Measurements from ENCODE around the gene ARPC2.

ARPC2 gene

GRCh38 chr2:218285604-218286003 lies 68.6 kb downstream of the ARPC2 start:
- DNase-seq (ENCODE audit: insufficient read length, low spot score) (no peak), FAIRE-seq (no peak)

GRCh38 chr2:218286570-218287459 lies 69.8 kb downstream of the ARPC2 start:
- FAIRE-seq: no peak
- peak; percentile 92 for DNase-seq (ENCODE audit: insufficient read length, low spot score)

GRCh38 chr2:218289639-218290315 lies 72.8 kb downstream of the ARPC2 start:
- FAIRE-seq: no peak
- no peak for DNase-seq (ENCODE audit: insufficient read length, low spot score)

- FAIRE-seq (no peak), DNase-seq (ENCODE audit: insufficient read length, low spot score) (no peak)
Observed at GRCh38 chr2:218290316-218291261, 73.6 kb downstream of the ARPC2 start.

GRCh38 chr2:218291318-218292047 lies 74.5 kb downstream of the ARPC2 start:
- no peak for FAIRE-seq

GRCh38 chr2:218292048-218293014 lies 75.3 kb downstream of the ARPC2 start, which contains the start of gene TMBIM1:
TMBIM1 (minus strand) TSS chr2:218292503; CDS start chr2:218282141, 10,362 bp downstream.
- no peak for FAIRE-seq
- DNase-seq (ENCODE audit: insufficient read length, low spot score): peak; percentile 83

More at GRCh38 chr2:218291318-218292047, 74.5 kb downstream of the ARPC2 start:
- DNase-seq (ENCODE audit: insufficient read length, low spot score): no peak

GRCh38 chr2:218293715-218294429 lies 76.9 kb downstream of the ARPC2 start:
- no peak for DNase-seq (ENCODE audit: insufficient read length, low spot score)
- no peak for FAIRE-seq

GRCh38 chr2:218294430-218295022 lies 77.5 kb downstream of the ARPC2 start:
- no peak for FAIRE-seq
- no peak for DNase-seq (ENCODE audit: insufficient read length, low spot score)

GRCh38 chr2:218295029-218295428 lies 78.0 kb downstream of the ARPC2 start:
- FAIRE-seq (no peak), DNase-seq (ENCODE audit: insufficient read length, low spot score) (no peak)

- no peak for DNase-seq (ENCODE audit: insufficient read length, low spot score)
- FAIRE-seq: no peak
Observed at GRCh38 chr2:218296200-218296599, 79.2 kb downstream of the ARPC2 start.

- no peak for DNase-seq (ENCODE audit: insufficient read length, low spot score)
- no peak for FAIRE-seq
Observed at GRCh38 chr2:218296847-218297246, 79.9 kb downstream of the ARPC2 start.

- no peak for DNase-seq (ENCODE audit: insufficient read length, low spot score)
- no peak for FAIRE-seq
Observed at GRCh38 chr2:218298314-218298875, 81.4 kb downstream of the ARPC2 start.

GRCh38 chr2:218300141-218300540 lies 83.2 kb downstream of the ARPC2 start:
- FAIRE-seq (no peak), DNase-seq (ENCODE audit: insufficient read length, low spot score) (no peak)

- FAIRE-seq: peak; percentile 64
- DNase-seq (ENCODE audit: insufficient read length, low spot score): peak; percentile 75
Observed at GRCh38 chr2:218301176-218301819, 84.3 kb downstream of the ARPC2 start.

Data from HTR-8/SVneo (cell line).